Adrenal gland (tissue), 12 donors: Measurements from ENCODE around the gene ITPRIP. TPM values are rescaled to one million over a fixed set of nuclear protein-coding genes. Genes with fewer than 3 reads are reported as not detected.

Experiments
- DNase-seq, 7 donors: peaks; one replicate each; pipeline ENCODE4 v3.0.0-alpha.2; 2019 to 2020
- H3K27ac ChIP-seq, 5 donors: fragments of 200-600 bp; sonication (generic) in 4 of 5; 1 replicate in 3 of 5; 2 replicates in 2 of 5; pipeline versions ENCODE4 v1.5.1 to v1.8.0; 2016 to 2020; ENCODE audit warnings: mild to moderate bottlenecking in 1 of 5
- H3K27me3 ChIP-seq: fragments of 200-600 bp; 2 replicates; pipeline ENCODE4 v1.8.0; 2021
- H3K36me3 ChIP-seq, 2 donors: fragments of 200-600 bp; replicated peaks in 1 of 2; 1 replicate in 1 of 2; 2 replicates in 1 of 2; pipeline versions ENCODE4 v1.5.1 to v1.8.0; 2018 to 2022
- H3K4me1 ChIP-seq, 2 donors: fragments of 200-600 bp; replicated peaks in 1 of 2; 1 replicate in 1 of 2; 2 replicates in 1 of 2; pipeline versions ENCODE4 v1.5.1 to v1.8.0; 2018 to 2021
- H3K4me3 ChIP-seq, 4 donors: fragments of 200-600 bp; sonication (generic) in 3 of 4; one replicate each; pipeline ENCODE4 v1.5.1; 2016 to 2018
- H3K9me3 ChIP-seq, 3 donors: fragments of 200-600 bp; sonication (generic) in 1 of 3; replicated peaks in 1 of 3; 1 replicate in 2 of 3; 2 replicates in 1 of 3; pipeline versions ENCODE4 v1.5.1 to v1.8.0; 2016 to 2021
- CTCF ChIP-seq, 6 experiments: fragments of 450-650 bp in 4 of 6; fragments of 200-600 bp in 2 of 6; sonication (generic) in 1 of 6; IDR thresholded peaks; 1 replicate in 5 of 6; 2 replicates in 1 of 6; pipeline versions ENCODE4 v1.5.1 to v1.8.0; 2016 to 2021; ENCODE audit warnings: antibody characterized with exemption in 6 of 6, mild to moderate bottlenecking in 2 of 6, moderate library complexity in 1 of 6
- POLR2A ChIP-seq, 2 donors: fragments of 450-650 bp; IDR thresholded peaks; one replicate each; pipeline ENCODE4 v1.6.1; 2017; ENCODE audit warnings: antibody characterized with exemption in 2 of 2, mild to moderate bottlenecking in 2 of 2, moderate library complexity in 1 of 2
- whole genome bisulfite sequencing, 4 donors: extraction: QIAGEN DNeasy Blood & Tissue Kit in 2 of 4; methylation state at CpG; one replicate each; pipeline versions ENCODE4 v1.1.5 to v1.1.7; 2013 to 2017; 5-methylcytosine and 5-hydroxymethylcytosine counted together
- intact Hi-C, 2 donors: fragments of 100-400 bp; cut with DNase I; formaldehyde crosslinking; loops; one replicate each; pipeline versions ENCODE4 v1.14.1 to v1.15.0; 2022 to 2023
- polyA plus RNA-seq, 3 donors: library from polyadenylated mRNA; stranded (reverse); fragments of 200-250 nt in 2 of 3; fragments of 350-450 nt in 1 of 3; fragmentation: Illumina TruSeq in 1 of 3; extraction: RNeasy Lipid Tissue Mini Kit (QIAGEN cat#74804) in 1 of 3; gene quantifications; one replicate each; pipeline ENCODE4 v1.2.3, GENCODE V29; 2013 to 2014
- total RNA-seq, 9 donors: library from RNA; depleted of rRNA in 4 of 9; stranded (reverse); fragments of >200 nt in 4 of 9; fragments of 120-200 nt in 1 of 9; fragmentation: NEBNext Ultra II Directional in 1 of 9; extraction: Animal tissue kit (Norgen Biotek cat#: 25700) in 1 of 9; gene quantifications; one replicate each; pipeline versions ENCODE4 v1.1.0 to v1.2.4, GENCODE V29; 2013 to 2023
- donor health status: healthy with polysubstance abuse.
- donor health status: Bipolar disorder and iron deficiency.
- donor health status: DM: yes; HTN: yes; CAD: no.
- donor health status: DM: no; HTN: no; CAD: no.
- donor health status: DM: no; HTN: no; CAD: no.
- donor health status: DM: yes; HTN: yes; CAD: no.

Gene ITPRIP
- total and polyA plus RNA-seq, 12 donors: 4.2 to 27.0 (median 19.1) TPM

- no peaks in the 10 kb centered on the region for H3K9me3 ChIP-seq
- H3K27ac ChIP-seq: no peak overlapping the region
- H3K4me1 ChIP-seq: peaks cover 0 to 5% of the 10 kb centered on the region in 2 donors
- 74 to 81% (median 79%) methylated on average over 2 of the region's 2 CpGs for WGBS, 4 donors
- no peak overlapping the region for H3K4me3 ChIP-seq
- DNase-seq: no peak
- no peaks in the 10 kb centered on the region for H3K27me3 ChIP-seq
- intact Hi-C loops: no loop called here
- H3K36me3 ChIP-seq: no peaks in the 10 kb centered on the region
- TF ChIP-seq POLR2A (IDR thresholded peaks at IDR 0.05) (no peak), CTCF (IDR thresholded peaks at IDR 0.05) (no peak)
These were observed 51.3 kb downstream of the ITPRIP start for GRCh38 chr10:104286939-104287338.

- H3K4me1 ChIP-seq: no peaks in the 10 kb centered on the region
- H3K4me3 ChIP-seq: no peak overlapping the region
- no peaks in the 10 kb centered on the region for H3K9me3 ChIP-seq
- H3K36me3 ChIP-seq: no peaks in the 10 kb centered on the region
- intact Hi-C loops: no loop called here
- 82 to 91% (median 88%) methylated on average over 7 of the region's 7 CpGs for WGBS, 4 donors
- no peak overlapping the region for H3K27ac ChIP-seq
- H3K27me3 ChIP-seq: no peaks in the 10 kb centered on the region
- no peak for TF ChIP-seq POLR2A (IDR thresholded peaks at IDR 0.05)
- TF ChIP-seq CTCF (IDR thresholded peaks at IDR 0.05): no peak
- DNase-seq: no peak
These were observed 53.4 kb downstream of the ITPRIP start for GRCh38 chr10:104284846-104285245.

- no peak overlapping the region for H3K4me3 ChIP-seq
- no peaks in the 10 kb centered on the region for H3K9me3 ChIP-seq
- WGBS, 4 donors: 78 to 85% (median 82%) methylated on average over 3 of the region's 3 CpGs
- no peak for DNase-seq
- intact Hi-C loops: no loop called here
- no peaks in the 10 kb centered on the region for H3K27me3 ChIP-seq
- no peak overlapping the region for H3K27ac ChIP-seq
- TF ChIP-seq POLR2A (IDR thresholded peaks at IDR 0.05) (no peak), CTCF (IDR thresholded peaks at IDR 0.05) (no peak)
- no peaks in the 10 kb centered on the region for H3K36me3 ChIP-seq
- H3K4me1 ChIP-seq: no peaks in the 10 kb centered on the region
These were observed 56.6 kb downstream of the ITPRIP start for GRCh38 chr10:104281694-104282093.

GRCh38 chr10:104279550-104280259 lies 58.6 kb downstream of the ITPRIP start:
- H3K4me1 ChIP-seq: no peaks in the 10 kb centered on the region
- no peaks in the 10 kb centered on the region for H3K36me3 ChIP-seq
- no peak overlapping the region for H3K4me3 ChIP-seq
- WGBS, 4 donors: 86 to 93% (median 91%) methylated on average over 3 of the region's 3 CpGs
- no peaks in the 10 kb centered on the region for H3K9me3 ChIP-seq
- DNase-seq: no peak
- no peak for TF ChIP-seq CTCF (IDR thresholded peaks at IDR 0.05)
- no peak for TF ChIP-seq POLR2A (IDR thresholded peaks at IDR 0.05)
- intact Hi-C loops: no loop called here
- peaks cover 4% of the 10 kb centered on the region for H3K27me3 ChIP-seq
- H3K27ac ChIP-seq: no peak overlapping the region
